ENCODE data around the gene KIAA0232.

GRCh38 chr4:6845574-6845973 lies 63.0 kb downstream of the KIAA0232 start:
- TF ChIP-seq, protein P1, sequence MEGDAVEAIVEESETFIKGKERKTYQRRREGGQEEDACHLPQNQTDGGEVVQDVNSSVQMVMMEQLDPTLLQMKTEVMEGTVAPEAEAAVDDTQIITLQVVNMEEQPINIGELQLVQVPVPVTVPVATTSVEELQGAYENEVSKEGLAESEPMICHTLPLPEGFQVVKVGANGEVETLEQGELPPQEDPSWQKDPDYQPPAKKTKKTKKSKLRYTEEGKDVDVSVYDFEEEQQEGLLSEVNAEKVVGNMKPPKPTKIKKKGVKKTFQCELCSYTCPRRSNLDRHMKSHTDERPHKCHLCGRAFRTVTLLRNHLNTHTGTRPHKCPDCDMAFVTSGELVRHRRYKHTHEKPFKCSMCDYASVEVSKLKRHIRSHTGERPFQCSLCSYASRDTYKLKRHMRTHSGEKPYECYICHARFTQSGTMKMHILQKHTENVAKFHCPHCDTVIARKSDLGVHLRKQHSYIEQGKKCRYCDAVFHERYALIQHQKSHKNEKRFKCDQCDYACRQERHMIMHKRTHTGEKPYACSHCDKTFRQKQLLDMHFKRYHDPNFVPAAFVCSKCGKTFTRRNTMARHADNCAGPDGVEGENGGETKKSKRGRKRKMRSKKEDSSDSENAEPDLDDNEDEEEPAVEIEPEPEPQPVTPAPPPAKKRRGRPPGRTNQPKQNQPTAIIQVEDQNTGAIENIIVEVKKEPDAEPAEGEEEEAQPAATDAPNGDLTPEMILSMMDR (IDR thresholded peaks at IDR 0.05; ENCODE audit: borderline replicate concordance, extremely low read depth, low read length, poor library complexity, severe bottlenecking), result no peak
- TF ChIP-seq EZH2 (IDR thresholded peaks at IDR 0.05; ENCODE audit: borderline replicate concordance, low read depth, low read length, severe bottlenecking), result no peak
